Ecto neural progenitor cell (in vitro differentiated cells): ENCODE results near the gene NELFB.

Experiments used
- DNase-seq: peaks from one replicate; pipeline ENCODE4 v3.0.0-alpha.2; 2018; ENCODE audit warnings: low spot score

NELFB gene

DNA sequence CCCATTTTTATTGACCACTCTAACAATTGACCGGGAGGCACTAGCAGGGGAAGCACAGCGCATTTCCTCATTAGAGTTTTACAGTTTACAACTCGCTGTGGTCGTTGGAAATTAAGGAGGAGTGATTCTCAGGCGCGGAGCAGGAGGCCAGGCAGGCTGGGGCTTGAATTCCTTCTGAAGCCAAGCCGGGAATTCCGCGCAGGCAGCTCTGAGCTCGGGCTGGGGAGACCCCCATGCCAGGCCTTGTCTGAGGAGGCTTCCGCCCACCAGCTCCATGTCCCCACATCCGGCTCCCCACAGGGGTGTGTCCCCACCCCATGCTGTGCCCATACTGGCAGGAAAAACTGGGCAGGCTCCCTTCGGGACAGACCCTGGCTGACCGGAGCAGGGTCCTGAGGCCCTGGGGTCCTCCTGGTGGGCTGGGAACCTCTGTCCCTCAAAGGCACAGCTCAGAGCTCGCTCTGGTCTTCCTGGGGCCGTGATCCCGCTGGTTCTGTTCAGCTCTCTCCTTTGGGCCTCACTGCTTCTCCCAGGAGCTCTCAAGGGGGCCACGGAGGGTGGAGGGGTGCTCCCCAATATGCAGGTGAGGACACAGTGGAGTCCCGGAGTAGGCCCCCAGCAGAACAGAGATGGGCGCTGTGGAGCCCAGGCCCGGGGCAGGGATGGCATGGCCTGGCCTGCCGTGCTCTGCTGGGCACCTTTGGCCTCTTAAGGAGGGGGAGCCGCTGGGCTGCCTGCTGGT, 48.2 kb downstream of the NELFB start:
- peak; percentile 64 for DNase-seq

GRCh38 chr9:137303893-137304382, 48.8 kb downstream of the NELFB start:
- peak; percentile 69 for DNase-seq

DNA sequence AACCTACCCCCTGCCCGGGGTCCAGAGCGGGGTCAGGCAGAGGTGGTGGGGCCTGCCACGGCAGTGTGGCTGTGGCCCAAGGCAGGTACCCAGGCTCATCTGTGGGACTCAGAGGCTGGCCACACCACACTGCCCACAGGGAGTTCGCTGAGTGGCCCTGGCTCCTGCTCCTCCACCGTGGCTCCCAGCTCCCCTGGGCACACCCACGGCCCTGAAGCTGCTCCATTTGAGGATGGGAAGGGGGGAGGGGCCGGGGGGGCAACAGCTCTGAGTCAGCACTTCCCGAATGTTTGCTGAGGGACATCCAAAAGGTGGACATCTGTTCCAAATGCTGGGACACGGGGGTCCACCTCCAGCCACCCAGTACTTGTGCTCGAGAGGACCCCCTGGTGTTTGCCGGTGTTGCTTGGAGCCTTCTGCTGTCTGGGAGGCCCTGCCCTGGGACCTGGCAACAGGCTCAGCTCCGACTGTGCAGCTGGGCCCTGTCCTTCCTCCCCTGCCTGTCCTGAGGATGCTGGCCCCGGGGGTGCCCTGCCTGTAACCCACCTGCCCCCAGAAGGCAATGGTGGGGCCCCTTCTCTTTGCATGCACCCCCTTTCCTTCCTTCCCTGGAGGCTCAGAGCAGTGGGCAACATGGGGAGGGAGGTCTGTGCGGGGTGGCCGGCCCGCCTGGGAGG, 49.4 kb downstream of the NELFB start:
- no peak for DNase-seq

DNA sequence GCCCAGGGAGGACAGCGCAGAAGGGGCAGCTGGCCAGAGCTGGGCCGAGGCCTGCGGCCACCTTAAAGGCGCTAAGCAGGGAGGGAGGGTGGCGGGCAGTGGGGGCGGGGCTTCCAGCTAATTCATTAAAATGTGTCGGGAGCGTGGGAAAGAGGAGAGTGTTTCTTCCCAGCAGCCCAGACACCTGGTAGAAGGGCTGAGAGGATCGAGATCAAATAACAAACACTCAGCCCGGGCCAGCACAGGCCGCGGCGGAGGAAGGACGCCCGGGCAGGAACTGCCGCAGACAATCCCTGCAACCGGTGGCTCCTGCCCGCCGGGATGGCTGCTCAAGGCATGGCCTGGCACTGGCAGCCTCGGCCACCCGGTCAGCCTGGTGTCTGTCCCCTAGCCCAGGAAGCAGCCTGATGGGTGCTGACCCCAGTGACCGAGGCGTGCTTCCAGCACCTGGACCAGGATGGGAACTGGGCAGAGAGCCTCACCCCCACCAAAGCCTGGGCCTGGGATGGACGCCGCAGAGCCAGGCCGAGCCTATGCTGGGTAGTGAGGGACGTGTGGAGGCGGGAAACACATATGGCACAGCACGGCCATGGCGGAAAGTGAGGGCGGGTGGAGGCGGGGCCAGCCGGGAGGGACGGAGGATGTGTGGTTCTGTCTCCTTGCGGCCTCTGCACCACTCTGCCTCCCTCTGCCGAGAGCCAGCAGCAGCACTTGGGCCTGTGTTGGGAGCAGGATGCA, 50.1 kb downstream of the NELFB start:
- DNase-seq, result peak; percentile 83

DNA sequence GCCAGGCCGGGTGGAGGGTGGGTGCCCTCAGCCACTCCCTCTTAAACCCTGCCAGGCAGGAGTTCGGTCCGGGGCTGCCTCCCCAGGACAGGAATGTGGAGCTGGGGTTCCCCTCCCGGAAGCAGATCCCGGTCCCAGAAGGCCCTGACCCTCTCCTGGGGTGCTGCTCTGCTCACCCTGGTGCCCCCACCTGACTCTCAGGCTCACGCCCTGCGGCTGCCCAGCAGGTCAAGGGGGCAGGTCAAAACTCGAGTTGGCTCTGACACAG, 50.6 kb downstream of the NELFB start:
- no peak for DNase-seq

- peak; percentile 53 for DNase-seq
Measured at GRCh38 chr9:137306066-137306849, 51.1 kb downstream of the NELFB start.

GRCh38 chr9:137306850-137307254, 51.7 kb downstream of the NELFB start:
- peak; percentile 56 for DNase-seq

DNA sequence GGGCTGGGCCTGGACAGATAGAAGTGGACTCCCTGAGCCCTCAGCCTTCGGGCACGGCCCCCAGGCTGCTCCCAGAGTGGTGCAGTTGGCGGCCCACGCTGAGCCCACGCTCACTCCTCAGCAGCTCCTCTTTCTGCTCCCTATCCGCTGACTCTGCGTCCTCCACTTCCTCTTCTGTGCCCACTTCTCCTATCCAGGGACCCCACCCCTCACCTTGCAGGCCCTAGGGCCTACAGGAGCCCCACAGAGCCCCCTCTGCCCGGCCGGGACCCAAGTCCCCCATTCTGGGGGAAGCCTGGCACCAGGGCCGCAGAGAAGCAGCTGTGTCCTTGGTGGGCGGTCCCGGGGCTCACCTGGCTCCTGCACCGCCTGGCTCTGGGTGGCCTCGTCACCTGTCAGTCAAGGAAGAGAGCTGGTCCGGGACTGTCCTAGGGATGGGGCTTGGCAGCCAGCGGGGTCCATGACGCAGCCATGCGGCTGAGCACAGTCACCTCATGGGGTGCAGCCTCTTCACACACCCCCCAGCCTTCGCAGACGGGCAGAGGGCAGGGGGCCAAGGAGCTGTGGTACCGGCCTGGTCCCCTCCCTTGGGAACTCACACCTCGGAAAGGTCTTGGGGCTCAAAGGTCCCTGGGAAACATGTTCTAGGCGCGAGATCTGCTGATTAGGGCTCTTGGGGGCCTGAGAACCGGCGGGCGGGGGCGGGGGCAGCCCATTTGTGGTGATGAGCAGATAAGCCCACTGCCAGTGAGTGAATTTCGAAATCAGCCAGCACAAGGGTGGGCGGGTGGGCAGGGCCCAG, 52.3 kb downstream of the NELFB start:
- peak; percentile 52 for DNase-seq

DNA sequence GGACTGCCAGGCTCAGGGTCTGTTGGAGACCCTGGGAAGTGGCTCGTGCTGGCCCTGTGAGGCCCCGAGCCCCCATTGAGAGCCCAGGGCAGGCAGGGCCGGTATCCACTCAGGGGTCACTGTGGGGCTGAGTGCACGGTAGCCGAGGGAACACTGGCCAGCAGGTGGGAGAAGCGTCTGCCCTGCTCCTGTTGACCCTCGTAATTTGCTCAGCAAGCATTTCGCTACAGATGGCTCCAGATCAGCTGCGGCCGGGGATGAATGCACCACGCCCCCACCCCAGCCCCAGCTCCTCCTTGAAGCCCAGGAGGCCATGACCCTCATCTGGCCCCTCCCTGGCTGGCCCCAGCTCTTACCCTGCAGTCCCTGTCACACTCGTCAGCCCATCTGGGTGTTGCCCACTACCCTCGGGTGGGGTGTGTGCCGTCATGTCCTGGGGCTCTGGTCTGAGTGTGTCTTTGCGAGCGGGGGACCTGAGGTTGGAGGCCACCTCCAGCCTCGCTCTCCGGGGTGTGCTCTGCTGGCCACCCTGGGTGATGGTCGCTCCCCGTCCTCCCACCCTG, 53.0 kb downstream of the NELFB start:
- DNase-seq, result peak; percentile 70

DNA sequence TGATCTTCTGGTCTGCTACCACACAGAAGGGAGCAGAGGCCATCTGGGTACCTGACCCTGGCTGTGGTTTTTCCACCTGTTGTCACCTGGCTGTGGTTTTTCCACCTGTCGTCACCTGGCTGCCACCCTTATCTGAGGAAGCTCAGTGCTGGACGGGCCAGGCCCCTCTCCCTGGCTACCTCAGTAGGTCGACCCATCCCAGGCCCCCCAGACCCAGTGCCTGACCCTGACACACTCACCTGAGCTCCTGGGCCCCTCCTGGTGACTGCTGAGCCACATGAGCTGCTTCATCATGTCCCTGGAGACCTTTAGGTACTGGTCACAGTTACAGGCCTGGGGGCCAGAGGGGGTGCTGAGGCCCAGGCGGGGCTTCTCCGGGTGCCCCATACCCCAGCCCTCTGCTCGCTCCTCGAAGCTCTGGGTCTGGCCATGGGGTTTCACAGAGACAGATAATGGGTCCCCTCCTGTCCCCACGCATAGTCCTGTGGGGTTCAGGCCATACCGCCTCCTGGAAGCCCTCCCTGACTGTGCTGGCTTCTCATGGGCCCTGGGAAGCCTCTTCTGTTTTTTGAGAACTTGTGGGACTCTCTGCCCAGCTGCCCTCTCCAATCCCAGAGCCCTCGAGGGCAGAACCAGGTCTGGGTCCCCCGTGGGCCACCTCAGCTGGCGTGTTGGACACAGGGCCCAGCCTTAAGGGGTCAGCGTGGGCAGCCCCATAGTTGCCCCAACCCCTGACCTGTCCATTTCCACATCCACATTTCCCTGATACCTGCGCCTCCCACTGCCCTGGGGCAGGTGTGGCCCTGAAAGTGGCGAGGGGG, 54.5 kb downstream of the NELFB start:
- DNase-seq, result no peak

GRCh38 chr9:137310189-137311052, 55.3 kb downstream of the NELFB start:
- peak; percentile 48 for DNase-seq

DNA sequence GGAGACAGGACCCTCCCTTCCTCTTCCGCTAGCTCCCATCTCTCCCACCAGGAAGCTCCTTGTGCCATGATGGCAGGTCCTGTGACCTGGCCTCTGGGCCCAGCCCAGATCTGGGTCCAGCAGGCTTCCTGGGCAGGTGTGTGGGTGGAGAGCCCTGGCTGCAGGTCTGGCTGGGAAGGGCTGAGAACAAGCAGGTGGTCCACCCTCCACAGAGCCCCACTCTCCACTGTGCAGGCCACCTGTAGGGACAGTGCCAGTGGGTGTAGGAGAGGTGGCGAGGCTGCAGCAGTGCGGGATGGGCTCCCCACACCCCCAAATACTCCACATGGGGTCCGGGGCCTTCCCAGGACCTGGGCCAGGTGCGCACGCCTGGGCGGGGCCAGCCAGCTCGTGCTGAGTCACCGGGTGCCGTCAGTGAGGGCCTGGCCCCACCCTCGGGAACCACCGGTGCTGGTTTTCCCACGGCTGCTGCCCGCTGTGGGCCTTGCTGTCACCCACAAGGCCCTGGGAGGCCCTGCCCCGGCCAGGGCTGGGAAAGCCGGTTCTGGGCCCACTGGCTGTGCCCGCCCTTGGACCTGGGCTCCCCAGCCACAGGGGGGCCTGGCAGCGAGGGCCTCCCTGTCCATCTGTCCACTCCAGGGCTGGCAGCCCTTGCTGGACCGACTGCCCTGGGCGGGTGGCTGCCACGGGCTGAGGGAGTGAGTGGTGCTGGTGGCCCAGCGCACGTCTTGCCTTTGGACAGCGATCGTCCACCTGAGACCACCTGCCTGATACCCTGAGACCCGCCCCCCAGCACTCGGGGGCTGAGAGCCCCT, 56.3 kb downstream of the NELFB start:
- DNase-seq, result peak; percentile 52

DNA sequence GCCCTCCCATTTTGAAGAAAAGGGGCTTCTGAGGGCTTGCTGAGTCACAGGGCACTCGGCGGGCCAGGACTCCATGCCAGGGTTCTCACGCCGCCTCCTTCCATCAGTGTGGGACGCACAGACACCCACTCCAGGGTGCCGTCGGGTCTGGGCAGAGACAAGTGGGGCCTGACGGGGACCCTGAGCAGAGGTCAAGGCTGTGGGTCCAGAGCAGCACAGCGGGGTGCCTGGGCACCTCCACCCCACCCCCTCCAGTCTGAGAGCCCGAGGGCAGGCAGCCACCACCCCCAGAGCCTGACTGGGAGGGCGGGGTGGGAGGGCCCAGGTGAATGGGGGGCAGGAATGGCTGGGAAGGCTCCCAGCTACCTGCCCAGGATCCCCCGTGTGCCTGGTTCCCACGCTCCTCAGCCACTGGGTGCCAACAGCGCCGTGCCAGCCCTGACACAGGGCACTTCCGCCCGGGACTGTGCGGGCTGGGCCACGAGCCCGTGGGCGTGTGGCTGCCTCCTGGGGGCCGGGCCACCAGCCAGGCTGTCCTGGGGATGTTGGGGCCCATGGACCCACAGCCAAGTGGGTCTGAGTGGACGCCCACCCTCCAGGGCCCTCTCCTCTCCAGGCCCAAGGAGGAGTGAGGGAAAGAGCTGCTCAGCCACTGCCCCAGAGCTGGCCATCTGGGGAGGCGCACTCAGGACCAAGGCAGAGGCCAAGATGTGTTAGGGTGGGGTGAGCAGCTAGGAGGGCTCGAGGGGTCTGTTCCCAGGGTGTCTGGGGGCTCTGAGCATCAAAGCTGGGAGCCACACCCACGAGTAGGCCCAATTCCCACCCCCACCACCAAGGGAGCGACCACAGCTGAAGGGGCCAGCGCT, 57.1 kb downstream of the NELFB start:
- DNase-seq, result no peak

DNA sequence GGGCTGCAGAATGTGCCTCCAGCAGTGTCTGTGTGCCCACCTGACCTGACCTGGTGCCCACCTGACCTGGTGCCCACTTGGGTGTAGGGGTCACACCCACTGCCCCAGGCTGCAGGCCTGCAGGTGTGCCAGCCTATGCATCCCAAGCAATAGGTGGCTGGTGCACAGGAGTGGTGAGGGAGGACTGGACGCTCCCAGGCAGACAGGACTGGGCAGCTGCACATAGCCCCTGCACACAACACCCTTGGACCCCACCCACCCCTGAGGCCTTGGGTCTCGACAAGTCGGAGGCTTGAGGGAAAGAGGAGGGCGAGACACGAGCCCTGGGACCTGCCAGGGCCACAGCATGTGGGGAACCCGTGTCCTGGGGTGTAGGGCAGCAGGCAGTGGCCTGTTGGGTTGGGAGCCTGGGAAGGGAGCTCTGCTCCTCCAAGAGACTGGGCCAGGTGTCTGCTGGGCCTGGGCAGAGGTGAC, 57.8 kb downstream of the NELFB start:
- DNase-seq, result peak; percentile 48

DNA sequence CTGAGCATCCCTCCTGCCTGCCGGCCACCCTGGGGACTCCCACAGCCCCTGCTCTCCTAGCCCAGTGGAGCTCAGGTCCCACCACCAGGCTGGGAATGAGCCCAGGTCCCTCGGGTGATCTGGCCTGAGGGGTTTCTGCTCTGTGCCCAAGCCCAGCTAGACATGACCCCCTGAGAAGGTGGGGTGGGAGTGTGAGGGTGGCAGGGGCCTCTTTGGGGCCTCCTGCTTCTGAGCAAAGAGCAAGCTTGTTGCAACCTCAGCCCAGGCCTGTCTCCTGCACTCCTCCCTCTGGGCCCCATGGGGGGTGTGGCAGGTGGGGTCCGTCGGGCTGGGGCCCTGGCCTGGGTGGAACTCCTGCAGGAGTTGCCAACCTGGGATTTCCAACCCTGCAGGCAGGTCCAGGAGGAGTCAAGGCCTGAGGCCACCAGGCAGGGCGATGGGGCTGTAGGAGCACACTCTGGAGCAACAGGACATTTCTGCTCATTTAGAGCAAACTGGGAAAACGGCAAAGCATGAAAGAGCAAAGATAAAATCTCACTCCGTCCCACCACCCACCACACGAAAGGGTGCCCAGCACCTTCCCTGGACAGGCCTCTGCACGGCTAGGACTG, 58.3 kb downstream of the NELFB start:
- peak; percentile 55 for DNase-seq

GRCh38 chr9:137313956-137314560, 58.9 kb downstream of the NELFB start:
- DNase-seq, result peak; percentile 69
